ENCODE results near the gene ZNF24. TPM values are rescaled to one million over a fixed set of nuclear protein-coding genes. Genes with fewer than 3 reads are reported as not detected.
A peak's percentile ranks its signal among the peaks of the same experiment; 100 is the strongest.

ZNF24 gene
- total and polyA plus RNA-seq, 2 experiments from 2014 or later: 52.4 to 75.2 TPM

DNA sequence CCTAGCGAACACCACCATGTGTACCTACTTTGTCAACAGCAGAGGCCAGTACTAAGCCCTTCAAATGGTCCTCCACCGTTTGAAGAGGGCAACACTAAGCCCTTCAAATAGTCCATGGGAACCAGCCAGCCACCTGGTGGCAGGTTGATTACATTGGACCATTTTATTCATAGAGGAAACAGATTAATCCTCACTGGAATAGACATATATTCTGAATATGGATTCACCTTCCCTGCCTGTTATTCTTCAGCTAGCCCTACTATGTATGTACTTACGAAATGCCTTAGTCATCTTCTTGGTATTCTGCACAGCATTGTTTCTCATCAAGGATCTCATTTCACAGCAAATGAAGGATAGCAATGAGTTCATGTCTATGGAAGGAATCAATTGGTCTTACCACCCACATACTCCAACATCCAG is 42.9 kb upstream of the ZNF24 start:
- H3K4me1 ChIP-seq (ENCODE audit: insufficient read depth): no peaks in the 10 kb centered on the region
- DNase-seq (ENCODE audit: low spot score) (peak; percentile 29), ATAC-seq (peak; percentile 69)
- H3K4me2 ChIP-seq: no peak overlapping the region
- H3K79me2 ChIP-seq (replicated peaks; ENCODE audit: insufficient read depth): no peaks in the 10 kb centered on the region
- no peak for TF ChIP-seq ZNF331 (CRISPR knock-in tag; IDR thresholded peaks at IDR 0.05; ENCODE audit: low read depth)
- no peak for TF ChIP-seq STAT1 (IDR thresholded peaks at IDR 0.05; ENCODE audit: unreplicated experiment)
- TF ChIP-seq ETS1 (IDR thresholded peaks at IDR 0.05): no peak
- no peak for TF ChIP-seq JUNB (IDR thresholded peaks at IDR 0.05; ENCODE audit: unreplicated experiment)
- TF ChIP-seq REST (IDR thresholded peaks at IDR 0.05; ENCODE audit: unreplicated experiment): no peak
- no peak for TF ChIP-seq ZNF114 (CRISPR knock-in tag; IDR thresholded peaks at IDR 0.05)
- no peak for TF ChIP-seq EZH2 (IDR thresholded peaks at IDR 0.05; ENCODE audit: low read depth, unreplicated experiment)
- TF ChIP-seq CTCF (conservative IDR thresholded peaks at IDR 0.05; ENCODE audit: low read depth in 2 of 2): peak in 1 of 2 experiments; percentile 40; a peak in 2 of 4 replicates
- no peak for TF ChIP-seq NANOG (IDR thresholded peaks at IDR 0.05; ENCODE audit: borderline replicate concordance)
- no peak for TF ChIP-seq POLR2AphosphoS5 (IDR thresholded peaks at IDR 0.05; ENCODE audit: low read depth)
- TF ChIP-seq EZH2phosphoT487 (IDR thresholded peaks at IDR 0.05; ENCODE audit: unreplicated experiment): no peak
- no peak for TF ChIP-seq CREB1 (CRISPR knock-in tag; IDR thresholded peaks at IDR 0.05; ENCODE audit: low read depth)
- TF ChIP-seq ZNF462 (CRISPR knock-in tag; IDR thresholded peaks at IDR 0.05): 0 out of 2 replicates have a peak, but pooled peaks have one; percentile 4
- H3K36me3 ChIP-seq (ENCODE audit: insufficient read depth): no peaks in the 10 kb centered on the region
- H3K27ac ChIP-seq (ENCODE audit: low read depth): no peak overlapping the region
- H3K27me3 ChIP-seq (ENCODE audit: insufficient read depth): no peaks in the 10 kb centered on the region
- Mint-ChIP-seq H3K27me3 (ENCODE audit: insufficient read depth, low read depth, poor library complexity) (no peaks in the 10 kb centered on the region), H3K36me3 (ENCODE audit: low read depth) (no peaks in the 10 kb centered on the region), H3K9me3 (peaks cover 3% of the 10 kb centered on the region; the same call in 1 of the 3 replicates), H3K27ac (no peak overlapping the region), H3K4me1 (peaks cover 6% of the 10 kb centered on the region), H3K4me3 (no peak overlapping the region)
- no peaks in the 10 kb centered on the region for H4K20me1 ChIP-seq (replicated peaks; ENCODE audit: insufficient read depth)
- H3F3A ChIP-seq (replicated peaks; ENCODE audit: low read depth): no peaks in the 10 kb centered on the region
- H2AFZ ChIP-seq: no peak overlapping the region
- no peak overlapping the region for H3K4me3 ChIP-seq
- H3K9me2 ChIP-seq (ENCODE audit: insufficient read depth): no peaks in the 10 kb centered on the region
